GM21786 (cell line): Measurements from ENCODE around the gene SCFD1.
"Not testable (repeated sequence)": the region's sequence is repeated elsewhere in the genome, so short reads cannot be mapped to it uniquely, and the experiment has no call there.

ENCODE experiments used
- ATAC-seq: cut with Tn5 transposase; IDR thresholded peaks from one replicate; pipeline ENCODE4 v1.9.1; 2021; ENCODE audit not compliant: unreplicated experiment

The SCFD1 gene

DNA sequence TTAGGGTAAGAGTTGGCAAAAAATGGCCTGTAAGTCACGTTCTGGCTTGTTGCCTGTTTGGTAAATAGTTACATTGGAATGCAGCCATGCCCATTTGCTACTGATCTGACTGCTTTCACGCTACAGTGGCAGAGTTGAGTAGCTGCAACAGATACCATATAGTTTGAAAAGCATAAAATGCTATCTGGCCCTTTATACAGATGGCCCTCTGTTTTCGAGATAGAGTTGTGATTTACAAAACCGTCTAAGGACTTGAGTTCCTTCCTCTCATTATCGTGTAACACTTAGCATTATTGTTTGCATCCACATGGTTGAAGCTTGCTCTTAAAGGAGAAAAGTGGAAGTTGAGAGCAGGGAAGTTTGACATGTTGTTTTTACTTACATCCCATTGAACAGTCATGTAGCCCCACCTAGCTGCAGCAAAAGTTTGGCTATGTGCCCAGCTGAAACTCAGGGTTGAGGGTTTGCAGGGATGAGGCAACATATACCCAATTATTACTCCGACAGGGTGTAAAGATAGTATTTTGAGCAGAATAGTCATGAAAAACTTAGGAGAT is 11.3 kb upstream of the SCFD1 start:
- peak; percentile 53 for ATAC-seq

GRCh38 chr14:30614155-30614554 is 8.0 kb upstream of the SCFD1 start:
- ATAC-seq, result no peak

DNA sequence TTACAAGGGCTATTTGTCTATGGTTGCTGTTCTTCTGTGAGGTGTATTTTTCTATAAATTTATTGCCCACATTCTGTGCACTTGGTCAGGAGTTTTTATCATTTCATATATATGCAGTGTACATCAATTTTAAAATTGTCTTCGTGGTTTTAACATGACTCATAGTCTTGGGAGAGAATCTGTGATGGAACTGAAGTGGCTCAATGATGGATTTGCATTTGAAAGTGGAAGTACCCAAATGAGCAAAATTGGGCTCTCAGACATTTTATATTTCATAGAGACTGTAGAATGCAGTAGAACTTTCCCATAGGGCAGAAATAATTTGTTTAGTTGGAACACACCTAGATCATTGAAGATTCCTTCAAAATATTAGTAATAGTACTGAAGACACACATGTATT is 1.9 kb upstream of the SCFD1 start:
- ATAC-seq, result peak; percentile 49

- ATAC-seq, result no peak
Measured at GRCh38 chr14:30621354-30621939, 672 bp upstream of the SCFD1 start.

GRCh38 chr14:30623412-30624131 is 1.5 kb downstream of the SCFD1 start:
- ATAC-seq, result no peak

GRCh38 chr14:30624132-30624423 is 2.0 kb downstream of the SCFD1 start:
- ATAC-seq, result no peak

DNA sequence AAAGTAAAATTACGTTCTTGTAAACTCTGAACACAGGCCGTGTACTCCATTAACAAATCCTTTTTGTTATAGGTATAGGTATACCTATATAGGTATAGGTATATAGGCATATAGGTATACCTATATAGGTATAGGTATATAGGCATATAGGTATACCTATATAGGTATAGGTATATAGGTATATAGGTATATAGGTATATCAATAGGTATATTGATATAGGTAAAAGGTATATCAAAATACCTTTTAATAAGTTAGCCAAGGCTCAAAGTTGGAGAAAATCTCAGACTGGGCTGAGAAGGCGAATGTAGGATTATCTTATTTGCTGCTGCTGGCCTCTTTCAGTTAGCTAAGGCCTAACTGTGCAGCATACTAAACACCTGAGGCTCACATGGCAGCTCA is 3.4 kb downstream of the SCFD1 start:
- ATAC-seq, result no peak

DNA sequence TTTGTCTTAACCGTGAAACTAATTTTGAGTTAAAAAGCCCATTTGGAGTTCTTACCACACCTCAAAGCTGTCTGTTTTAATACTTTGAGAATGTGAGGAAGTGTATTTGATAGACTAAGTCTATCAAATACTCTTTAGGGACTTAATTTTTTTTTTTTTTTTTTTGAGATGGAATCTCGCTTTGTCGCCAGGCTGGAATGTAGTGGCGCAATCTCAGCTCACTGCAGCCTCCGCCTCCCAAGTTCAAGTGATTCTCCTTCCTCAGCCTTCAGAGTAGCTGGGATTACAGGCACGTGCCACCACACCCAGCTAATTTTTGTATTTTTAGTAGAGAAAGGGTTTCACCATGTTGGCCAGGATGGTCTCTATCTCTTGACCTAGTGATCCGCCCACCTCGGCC is 7.3 kb downstream of the SCFD1 start:
- ATAC-seq, result not testable (repeated sequence)

DNA sequence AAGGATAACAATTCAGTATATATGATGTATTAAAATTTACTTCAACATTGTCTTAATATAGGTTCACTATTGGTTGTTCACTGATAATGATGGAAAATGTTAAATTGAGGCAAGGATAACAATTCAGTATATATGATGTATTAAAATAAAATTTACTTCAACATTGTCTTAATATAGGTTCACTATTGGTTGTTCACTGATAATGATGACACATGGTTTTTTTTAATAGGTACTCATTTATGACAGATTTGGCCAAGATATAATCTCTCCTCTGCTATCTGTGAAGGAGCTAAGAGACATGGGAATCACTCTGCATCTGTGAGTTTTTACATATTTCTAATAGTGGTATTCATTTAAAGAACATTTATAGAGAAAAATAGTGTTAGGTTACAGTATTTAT is 8.1 kb downstream of the SCFD1 start:
- ATAC-seq, result no peak

DNA sequence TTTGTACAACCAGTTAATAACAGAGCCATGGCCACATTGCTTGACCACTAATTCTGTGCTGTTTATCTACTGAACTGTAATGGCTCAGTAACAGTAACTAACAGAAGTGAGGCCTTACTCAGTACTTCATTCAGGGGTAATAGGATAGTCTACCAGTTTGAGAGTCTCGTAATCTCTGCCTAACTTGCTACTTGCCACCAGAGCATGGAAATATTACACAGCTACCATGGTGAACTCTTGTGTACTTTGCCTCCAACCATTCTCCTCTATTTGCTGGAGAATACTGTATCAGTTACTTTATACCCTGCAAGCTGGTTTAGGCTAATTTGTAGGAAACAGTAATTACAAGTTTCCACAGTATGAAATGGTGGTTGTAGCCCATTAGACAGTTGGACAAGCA is 10.6 kb downstream of the SCFD1 start:
- ATAC-seq, result no peak

- ATAC-seq, result no peak
Measured at GRCh38 chr14:30638926-30639325, 16.8 kb downstream of the SCFD1 start.

DNA sequence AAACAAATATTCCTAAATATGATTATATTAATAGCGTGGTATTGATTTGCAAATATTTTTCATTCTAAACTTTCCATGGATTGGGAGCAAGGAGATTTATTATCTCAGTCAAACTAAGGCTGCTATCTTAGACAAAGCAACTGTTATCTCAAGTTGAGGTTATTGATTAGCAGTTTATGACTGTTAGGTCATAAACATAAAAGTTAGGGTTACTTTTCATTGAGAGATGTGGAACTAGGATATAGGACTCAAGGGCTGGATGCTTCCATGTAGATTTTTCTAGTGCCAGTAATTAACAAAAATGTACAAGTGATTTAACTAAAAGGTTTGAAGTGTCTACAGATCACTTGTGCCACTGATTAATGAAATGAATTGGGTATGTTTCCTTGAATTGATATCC is 19.1 kb downstream of the SCFD1 start:
- ATAC-seq, result no peak

- not testable (repeated sequence) for ATAC-seq
Measured at GRCh38 chr14:30644462-30644861, 22.3 kb downstream of the SCFD1 start.

DNA sequence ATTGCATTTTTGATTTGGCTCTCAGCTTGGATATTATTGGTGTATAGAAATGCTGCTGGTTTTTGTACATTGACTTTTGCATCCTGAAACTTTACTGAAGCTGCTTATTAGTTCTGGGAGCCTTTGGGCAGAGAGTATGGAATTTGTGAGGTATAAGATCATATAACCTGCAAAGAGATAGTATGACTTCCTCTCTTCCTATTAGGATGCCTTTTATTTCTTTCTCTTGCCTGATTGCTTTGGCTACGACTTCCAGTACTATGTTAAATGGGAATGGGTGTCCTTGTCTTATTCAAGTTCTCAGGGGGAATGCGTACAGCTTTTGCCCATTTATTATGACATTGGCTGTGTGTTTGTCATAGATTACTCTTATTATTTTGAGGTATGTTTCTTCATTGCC is 23.5 kb downstream of the SCFD1 start:
- ATAC-seq, result no peak

GRCh38 chr14:30648471-30648870 is 26.4 kb downstream of the SCFD1 start:
- no peak for ATAC-seq

DNA sequence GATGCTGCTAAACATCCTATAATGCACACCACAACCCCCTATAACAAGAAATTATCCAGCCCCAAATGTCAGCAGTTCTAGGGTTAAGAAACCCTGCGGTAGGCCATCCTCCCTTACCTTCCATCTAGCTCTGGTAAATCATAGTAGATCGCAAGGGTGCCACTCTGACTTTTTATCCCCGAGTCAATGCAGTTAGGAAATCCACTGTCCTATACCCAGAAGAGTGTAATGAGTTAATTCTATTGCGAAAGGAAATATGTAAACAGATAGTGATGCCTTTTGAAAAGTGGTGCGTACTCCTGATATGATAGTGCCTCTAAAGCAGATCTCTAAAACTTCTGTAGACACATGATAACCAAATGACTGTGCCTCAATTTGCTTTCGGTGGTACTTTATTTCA is 29.8 kb downstream of the SCFD1 start:
- ATAC-seq, result no peak

GRCh38 chr14:30655124-30655523 is 33.0 kb downstream of the SCFD1 start:
- ATAC-seq, result no peak

- ATAC-seq, result no peak
Measured at GRCh38 chr14:30655658-30656057, 33.5 kb downstream of the SCFD1 start.

- ATAC-seq, result no peak
Measured at GRCh38 chr14:30656190-30656632, 34.1 kb downstream of the SCFD1 start.

DNA sequence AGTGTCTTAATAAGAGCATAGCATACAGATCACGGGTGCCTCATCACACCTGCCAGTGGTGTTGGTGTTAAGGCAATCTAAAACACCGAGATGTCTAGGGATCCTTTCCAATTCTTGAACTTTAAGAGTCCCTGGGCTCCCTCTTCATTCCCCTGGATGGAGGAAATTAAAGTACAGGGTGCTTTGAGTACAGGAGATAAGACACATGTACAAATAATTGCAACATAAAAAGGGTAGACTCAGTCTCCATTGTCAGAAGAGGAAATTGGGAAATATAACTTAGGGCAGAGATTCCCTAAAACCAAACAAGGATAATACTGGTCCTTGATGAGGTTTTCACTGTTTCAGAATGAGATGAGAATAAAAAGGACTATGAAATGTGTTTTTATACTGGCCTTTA is 34.9 kb downstream of the SCFD1 start:
- ATAC-seq, result no peak

DNA sequence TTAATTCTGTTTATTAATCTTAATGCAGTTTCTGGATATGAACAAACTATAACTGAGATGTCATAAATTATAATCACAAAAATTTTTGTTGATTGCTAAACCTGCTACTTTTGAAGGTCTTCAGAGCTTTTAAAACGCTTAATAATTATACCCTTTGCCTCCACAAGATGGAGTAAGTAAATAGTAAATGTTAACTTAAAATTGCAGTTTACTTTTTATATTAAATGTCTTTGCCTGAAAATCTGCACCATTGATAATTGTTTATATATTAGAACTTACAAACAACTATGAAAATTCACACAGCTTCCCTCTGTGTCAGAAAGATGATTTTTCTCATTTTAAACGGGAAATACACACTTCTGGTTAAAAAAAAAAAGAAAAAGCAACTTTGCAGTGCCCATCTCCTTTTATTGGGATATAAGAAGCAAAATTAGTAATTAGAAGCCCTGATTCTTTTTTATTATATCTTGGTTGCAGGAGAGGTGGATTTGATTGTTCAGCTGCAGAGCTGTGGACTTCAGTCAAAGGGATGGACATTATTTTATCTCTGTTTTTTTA is 35.6 kb downstream of the SCFD1 start:
- ATAC-seq, result no peak

DNA sequence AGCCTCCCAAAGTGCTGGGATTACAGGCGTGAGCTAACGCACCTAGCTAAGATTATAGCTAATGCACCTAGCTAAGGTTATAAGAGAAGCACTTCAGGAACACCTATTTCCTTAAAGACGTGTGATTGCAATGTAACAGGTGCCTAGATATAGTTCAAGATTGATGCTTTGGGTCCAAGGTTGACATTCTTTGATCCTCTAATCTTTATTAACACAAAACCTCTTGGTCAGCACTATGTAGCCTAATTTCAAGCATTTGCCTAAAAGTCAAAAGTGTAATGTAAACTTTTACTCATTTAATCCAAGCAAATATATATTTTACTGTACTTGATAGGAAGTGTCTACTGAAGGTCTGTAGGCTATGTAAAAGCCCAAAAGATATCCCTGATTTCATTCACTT is 36.5 kb downstream of the SCFD1 start:
- ATAC-seq, result no peak

DNA sequence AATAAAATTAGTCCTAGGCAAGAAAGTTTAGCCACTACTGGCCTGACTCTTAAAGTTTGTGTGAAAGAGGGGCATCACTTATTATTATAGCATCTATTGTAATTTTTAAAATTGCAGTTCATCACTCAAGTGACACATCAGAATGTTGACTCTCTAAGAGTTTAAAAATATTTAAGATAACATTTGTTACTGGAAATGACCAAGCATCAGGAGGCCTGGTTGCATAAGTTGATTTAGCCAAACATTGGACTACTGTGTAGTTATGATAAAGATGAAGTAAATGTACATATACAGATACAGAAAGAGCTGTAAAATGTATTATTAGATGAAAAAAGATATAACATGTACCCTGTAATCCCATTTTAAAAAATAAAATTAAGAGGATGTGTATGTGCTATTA is 47.5 kb downstream of the SCFD1 start:
- no peak for ATAC-seq
